Measurements from ENCODE around the gene GABRB1.

DNA sequence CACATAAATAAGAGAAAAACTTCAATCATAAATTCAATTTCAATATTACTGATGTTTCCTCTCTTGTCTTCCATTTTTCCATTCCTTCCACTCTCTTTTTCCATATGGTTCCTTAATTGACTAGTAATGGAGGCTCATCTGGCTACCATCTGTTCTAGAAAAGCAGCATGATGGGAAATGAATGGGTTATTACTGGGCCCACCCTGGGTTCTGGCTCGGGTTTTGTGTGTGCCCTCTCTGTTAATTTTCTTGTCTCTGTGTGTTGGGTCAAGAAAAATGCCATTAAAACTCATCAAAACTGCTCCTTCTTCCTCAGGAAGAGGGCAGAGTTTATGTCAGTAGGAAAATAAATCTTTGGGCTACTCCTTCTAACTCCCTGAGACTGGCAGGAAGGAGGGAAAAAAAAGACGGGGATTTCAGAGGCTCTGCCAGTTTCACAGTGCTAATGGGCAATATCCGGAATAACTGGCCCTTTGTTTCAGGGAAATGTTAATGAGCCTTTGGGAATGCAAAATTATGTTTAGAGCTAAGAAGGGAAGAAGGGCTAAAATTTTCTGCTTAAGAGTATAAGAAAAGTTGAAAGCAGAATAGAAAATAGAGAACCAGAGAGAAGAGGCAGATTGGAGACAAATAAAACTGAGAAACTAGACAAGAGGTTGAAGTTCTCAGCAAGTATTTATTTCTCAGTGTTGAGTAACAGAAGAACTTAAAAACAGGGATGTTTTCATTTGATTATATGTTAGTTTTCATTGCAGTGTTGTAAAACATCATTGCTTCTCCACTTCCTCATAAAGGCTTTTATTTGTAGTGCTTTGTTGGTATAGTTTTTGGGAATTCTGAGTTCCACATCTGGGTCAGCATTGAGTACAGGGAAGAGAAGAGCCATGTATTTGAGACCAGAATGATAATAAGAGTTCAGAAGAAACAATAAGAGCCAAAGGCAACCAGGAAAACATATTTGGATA is 19.7 kb downstream of the GABRB1 start:
- TF ChIP-seq, protein P1, sequence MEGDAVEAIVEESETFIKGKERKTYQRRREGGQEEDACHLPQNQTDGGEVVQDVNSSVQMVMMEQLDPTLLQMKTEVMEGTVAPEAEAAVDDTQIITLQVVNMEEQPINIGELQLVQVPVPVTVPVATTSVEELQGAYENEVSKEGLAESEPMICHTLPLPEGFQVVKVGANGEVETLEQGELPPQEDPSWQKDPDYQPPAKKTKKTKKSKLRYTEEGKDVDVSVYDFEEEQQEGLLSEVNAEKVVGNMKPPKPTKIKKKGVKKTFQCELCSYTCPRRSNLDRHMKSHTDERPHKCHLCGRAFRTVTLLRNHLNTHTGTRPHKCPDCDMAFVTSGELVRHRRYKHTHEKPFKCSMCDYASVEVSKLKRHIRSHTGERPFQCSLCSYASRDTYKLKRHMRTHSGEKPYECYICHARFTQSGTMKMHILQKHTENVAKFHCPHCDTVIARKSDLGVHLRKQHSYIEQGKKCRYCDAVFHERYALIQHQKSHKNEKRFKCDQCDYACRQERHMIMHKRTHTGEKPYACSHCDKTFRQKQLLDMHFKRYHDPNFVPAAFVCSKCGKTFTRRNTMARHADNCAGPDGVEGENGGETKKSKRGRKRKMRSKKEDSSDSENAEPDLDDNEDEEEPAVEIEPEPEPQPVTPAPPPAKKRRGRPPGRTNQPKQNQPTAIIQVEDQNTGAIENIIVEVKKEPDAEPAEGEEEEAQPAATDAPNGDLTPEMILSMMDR (conservative IDR thresholded peaks at IDR 0.05; ENCODE audit: low read depth, low read length) = no peak
- no peak for TF ChIP-seq EZH2phosphoT487 (IDR thresholded peaks at IDR 0.05; ENCODE audit: borderline replicate concordance, low read length)
